KG1 (cell line): Measurements from ENCODE around the gene DIS3L2.
"Not testable (repeated sequence)": the region's sequence is repeated elsewhere in the genome, so short reads cannot be mapped to it uniquely, and the experiment has no call there.

Experiments used
- DNase-seq: peaks from one replicate; lab custom pipeline; 2025; lab: John Stamatoyannopoulos, UW

Gene DIS3L2

DNA sequence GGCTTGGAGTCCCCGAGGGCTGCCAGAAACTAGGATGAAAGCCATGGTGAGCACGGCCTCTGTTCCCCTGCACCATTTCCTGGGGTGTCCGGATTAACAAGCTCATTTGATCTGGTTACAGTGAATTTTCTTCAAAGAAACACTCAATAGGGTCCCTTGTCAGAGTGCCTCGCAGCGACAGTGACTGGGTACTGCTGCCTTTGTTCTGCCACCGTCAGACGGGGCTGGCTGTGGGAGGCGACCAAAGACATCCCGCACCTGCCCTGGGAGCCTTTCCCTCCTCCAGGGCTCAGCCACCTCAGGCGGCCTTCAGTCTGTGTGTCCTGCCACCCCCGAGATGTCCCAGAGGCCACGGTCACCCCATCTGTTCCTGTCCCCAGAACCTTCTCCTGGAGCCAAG, 408.5 kb downstream of the DIS3L2 start:
- not testable (repeated sequence) for DNase-seq

DNA sequence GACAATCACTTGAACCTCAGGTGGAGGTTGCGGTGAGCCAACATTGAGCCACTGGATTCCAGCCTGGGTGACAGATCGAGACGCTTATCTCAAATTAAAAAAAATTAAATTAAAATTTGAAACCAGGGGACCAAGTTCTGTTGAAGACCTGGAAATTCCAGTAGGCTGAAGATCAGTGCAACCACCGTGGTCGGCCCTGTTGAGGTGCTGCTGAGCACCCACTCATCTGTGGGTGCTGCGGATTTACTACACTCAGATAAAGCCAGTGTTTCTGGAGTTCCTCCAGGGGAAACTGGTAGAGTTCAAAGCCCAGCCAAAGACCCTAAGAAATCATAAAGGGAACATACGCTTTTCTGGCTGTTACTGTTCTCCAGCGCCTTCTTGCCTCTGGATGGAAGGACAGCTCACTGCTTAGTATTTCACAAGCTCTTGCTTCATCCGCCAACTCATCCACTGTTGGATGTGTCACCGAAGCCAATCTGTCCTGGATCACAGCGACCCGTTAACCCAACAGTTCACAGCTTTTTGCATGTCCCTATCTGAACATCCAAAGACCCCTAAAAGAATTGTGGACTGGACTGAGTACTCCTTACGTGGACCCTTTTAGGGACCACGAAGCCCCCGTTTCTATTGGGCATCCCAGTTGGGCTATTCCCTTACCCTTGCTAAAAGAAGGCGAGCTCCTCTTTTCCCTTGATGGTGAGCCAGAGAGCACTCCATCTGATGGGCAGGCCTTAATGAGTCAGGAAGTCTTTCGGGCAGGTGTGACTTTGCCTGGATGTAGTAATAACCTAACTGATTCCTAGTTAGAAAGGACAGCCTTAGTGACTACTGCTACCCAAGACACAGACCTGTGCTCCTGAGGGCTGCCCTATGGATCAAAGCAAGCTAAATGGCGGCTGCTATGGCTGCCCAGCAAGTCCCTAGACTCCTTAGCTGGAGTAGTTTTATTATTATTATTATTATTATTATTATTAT, 411.0 kb downstream of the DIS3L2 start:
- no peak for DNase-seq

DNA sequence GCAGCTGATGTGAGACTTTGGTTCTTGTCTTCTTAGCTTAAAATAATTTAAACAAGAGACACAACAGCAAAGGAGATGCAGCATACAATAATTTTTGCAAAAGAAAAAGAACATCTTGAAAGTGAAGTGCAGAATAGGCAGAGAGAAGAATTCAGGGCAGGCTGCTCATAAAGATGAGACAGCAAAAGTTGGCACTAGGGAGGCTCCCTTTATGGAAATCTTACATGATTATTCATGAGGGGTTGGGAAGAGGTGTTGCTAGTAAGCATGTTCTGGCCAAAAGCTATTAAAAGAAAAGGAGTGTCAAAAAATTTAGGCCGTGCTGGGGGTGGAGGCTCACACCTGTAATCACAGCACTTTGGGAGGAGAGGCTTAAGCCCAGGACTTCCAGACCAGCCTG, 412.8 kb downstream of the DIS3L2 start:
- no peak for DNase-seq

DNA sequence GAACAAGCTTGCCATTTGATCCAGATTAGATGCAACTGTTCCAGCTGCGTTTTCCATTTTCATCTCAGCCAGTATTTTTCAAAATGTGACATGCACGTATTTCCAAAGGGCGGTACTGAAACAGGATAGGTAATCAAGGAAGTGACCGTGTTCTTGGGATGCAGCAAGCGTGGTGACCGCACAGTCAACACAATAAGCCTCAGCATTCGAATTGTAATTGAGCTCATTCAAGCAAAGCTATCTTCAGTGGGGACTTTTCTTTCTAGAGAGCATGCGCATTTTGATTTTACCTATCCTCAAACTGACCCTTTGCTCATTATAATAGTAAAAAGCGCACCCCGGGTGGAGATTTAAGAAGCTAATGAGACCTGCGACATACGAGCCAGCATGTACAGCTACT, 413.7 kb downstream of the DIS3L2 start:
- DNase-seq, result no peak

DNA sequence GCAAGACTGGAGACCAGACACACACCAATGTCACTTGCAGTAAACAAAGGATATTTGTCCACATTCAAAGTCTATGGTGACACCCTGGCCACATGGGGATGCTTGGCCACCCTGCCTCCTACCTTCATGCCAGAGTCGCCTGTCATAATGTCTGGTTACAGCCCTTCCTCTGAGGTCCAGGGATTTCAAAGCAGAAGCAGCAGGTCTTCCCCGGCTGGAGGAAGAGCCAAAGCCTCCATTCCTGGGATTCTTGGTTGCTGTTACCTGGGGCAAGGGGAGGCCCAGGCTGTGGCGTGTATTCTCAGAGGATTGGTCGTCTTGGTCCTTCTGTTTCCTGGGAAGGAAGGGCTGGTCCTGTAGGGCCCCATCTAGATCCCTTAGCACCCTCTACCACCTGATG, 414.7 kb downstream of the DIS3L2 start:
- DNase-seq, result no peak

DNA sequence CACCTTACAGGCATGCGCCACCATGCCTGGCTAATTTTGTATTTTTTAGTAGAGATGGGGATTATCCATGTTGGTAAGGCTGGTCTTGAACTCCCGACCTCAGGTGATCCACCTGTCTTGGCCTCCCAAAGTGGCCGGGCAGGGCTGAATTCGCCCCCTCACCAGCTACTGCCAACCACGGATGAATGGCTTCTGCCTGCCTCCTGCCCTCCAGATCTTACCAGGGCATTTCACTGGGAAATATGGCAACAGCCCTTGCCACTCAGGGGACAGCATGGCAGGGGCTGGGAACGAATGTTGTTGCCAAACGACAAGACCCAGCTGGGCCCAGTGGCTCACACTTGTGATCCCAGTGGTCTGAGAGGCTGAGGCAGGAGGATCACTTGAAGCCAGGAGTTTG, 415.2 kb downstream of the DIS3L2 start:
- DNase-seq, result no peak

DNA sequence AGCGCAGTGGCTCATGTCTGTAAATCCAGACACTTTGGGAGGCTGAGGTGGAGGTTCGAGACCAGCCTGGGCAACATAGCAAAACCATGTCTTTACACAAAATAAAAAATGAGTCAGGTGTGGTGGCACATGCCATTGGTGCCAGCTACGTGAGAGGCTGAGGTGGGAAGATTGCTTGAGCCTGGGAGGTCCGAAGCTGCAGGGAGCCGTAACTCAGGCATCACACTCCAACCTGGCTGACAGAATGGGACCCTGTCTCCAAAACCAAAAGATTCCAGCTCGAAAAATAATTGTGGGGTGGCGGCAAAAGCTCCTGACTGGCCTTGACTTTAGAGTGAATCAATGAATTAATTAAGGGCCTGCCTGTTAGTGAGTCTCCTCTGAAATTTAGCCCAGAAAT, 415.8 kb downstream of the DIS3L2 start:
- no peak for DNase-seq

DNA sequence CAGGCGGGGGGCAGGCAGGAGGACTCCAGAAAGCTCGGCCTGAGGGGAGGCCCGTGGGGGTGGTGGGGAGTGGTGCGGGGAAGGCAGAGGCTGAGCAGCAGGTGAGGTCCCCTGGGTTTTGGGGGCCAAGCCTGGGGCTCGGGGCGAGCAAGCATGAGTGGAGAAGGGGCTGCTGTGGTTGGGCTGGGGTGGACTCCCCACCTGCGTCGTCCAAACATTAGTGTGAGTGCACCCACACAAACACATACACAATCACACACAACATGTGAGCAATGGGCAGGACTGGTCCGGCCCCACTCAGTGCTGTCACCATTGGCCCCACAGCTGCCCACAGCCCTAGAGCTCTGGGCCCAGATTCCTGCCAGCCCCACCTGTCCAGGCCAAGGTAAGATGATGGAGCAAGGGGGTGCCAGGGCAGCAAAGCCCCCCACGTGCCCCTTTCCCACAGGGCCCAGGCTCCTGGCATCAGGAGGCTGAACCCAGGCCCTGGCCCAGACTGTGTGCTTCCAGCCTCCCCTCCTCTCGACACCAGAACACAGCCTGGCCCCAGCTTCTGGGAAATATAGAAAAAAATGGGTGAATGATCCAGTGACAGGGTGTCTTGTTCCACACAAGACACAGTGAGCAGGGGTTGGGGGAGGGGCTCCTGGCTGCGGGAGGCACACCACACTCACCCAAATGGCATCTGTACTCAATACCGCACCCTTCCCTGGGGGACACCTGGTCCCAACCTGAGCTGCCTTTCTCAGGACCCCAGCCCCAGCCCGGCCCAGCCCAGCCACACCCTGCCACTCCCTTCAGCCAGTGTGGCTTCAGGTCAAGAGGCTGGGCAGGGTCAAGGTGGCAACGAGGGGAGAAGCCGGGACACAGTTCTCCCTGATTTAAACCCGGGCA, 416.6 kb downstream of the DIS3L2 start:
- no peak for DNase-seq

DNA sequence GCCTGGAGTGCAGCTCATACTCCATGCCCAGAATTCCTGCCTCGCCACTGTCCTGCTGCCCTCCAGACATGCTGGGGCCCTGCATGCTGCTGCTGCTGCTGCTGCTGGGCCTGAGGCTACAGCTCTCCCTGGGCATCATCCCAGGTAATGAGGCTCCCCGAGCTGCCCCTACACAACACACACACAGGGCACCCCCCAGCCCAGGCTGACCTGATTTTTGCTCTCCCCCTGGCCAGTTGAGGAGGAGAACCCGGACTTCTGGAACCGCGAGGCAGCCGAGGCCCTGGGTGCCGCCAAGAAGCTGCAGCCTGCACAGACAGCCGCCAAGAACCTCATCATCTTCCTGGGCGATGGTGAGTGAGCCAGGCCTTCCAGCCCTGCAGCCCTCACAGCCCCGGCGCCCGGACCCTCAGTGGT, 417.2 kb downstream of the DIS3L2 start, which contains the start of gene ALPP:
Gene ALPP (plus strand): TSS at position 17 of the 417 bp plus-strand sequence. CDS start 52 bp downstream, at position 69.
- not testable (repeated sequence) for DNase-seq

DNA sequence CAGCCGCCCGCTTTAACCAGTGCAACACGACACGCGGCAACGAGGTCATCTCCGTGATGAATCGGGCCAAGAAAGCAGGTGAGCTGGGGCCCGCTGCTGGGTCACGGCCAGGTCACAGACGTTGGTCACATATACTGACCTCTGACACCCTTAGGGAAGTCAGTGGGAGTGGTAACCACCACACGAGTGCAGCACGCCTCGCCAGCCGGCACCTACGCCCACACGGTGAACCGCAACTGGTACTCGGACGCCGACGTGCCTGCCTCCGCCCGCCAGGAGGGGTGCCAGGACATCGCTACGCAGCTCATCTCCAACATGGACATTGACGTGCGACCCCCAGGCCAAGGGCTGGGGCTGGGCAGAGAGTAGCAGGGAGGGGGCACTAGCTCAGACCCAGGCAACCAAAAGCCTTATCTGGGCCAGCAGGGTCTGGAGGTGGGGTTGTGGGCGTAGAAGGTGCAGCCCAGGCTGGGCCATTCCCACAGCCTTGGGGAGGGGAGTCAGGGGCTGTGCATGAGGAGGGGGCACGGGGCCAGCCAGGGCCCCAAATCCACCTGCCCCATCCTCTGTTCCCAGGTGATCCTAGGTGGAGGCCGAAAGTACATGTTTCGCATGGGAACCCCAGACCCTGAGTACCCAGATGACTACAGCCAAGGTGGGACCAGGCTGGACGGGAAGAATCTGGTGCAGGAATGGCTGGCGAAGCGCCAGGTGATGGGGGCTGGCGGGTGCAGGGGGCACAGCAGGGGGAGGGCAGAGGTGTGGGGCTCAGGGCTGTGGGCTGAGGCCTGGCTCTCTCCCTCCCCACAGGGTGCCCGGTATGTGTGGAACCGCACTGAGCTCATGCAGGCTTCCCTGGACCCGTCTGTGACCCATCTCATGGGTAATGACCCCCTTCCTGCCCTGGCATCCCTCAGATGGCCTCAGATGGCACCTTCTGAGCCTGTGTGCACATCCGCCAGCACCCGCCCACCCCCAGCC, 418.4 kb downstream of the DIS3L2 start:
- DNase-seq, result not testable (repeated sequence)

DNA sequence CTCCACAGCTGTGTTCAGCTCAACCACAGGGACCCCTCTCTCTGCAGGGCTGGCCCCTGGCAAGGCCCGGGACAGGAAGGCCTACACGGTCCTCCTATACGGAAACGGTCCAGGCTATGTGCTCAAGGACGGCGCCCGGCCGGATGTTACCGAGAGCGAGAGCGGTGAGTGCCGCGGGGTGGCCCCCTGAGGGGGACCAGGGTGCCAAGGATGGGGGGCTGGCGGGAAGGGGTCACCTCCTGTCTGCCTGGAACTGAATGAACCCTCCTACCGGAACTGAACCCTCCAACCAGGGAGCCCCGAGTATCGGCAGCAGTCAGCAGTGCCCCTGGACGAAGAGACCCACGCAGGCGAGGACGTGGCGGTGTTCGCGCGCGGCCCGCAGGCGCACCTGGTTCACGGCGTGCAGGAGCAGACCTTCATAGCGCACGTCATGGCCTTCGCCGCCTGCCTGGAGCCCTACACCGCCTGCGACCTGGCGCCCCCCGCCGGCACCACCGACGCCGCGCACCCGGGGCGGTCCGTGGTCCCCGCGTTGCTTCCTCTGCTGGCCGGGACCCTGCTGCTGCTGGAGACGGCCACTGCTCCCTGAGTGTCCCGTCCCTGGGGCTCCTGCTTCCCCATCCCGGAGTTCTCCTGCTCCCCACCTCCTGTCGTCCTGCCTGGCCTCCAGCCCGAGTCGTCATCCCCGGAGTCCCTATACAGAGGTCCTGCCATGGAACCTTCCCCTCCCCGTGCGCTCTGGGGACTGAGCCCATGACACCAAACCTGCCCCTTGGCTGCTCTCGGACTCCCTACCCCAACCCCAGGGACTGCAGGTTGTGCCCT, 419.9 kb downstream of the DIS3L2 start:
- DNase-seq, result not testable (repeated sequence)

DNA sequence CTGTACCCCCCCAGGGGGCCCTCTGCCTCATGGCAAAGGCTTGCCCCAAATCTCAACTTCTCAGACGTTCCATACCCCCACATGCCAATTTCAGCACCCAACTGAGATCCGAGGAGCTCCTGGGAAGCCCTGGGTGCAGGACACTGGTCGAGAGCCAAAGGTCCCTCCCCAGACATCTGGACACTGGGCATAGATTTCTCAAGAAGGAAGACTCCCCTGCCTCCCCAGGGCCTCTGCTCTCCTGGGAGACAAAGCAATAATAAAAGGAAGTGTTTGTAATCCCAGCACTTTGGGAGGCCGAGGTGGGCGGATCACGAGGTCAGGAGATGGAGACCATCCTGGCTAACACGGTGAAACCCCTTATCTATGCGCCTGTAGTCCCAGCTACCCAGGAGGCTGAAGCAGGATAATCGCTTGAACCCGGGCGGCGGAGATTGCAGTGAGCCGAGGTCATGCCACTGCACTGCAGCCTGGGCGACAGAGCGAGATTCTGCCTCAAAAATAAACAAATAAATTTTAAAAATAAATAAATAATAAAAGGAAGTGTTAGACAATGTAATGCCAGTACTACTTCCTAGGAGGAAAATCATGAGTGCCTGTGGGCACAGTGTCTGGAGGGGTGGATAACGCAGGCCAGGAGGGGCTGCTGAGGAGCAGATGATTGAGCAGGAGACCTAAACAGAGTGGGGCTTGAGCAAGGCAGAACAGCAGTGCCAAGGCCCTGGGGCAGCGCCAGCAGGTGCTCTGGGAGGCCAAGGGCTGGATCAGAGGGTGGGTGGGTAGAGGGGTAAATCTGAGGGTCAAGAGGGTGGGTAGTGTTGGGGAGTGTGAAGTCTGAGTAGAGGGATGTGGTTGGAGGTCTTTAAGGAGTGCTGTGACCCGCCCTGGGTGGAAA, 421.1 kb downstream of the DIS3L2 start:
- DNase-seq, result no peak

DNA sequence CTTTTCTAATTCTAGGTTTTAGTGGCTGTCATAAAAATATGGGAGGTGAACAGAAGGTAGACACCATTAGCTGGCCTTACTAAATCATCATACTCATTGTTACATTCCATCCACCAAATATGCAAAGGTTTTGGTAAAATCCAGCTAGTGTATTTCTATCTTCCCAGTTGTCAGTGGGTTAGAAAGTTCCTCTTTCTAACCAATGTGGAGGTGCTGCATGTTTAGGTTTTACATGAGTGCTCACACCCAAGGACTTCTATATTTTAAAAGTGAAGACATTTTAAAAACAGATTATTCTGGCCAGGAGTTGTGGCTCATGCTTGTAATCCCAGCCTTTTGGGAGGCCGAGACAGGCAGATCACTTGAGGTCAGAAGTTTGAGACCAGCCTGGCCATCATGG, 423.0 kb downstream of the DIS3L2 start:
- DNase-seq, result no peak

DNA sequence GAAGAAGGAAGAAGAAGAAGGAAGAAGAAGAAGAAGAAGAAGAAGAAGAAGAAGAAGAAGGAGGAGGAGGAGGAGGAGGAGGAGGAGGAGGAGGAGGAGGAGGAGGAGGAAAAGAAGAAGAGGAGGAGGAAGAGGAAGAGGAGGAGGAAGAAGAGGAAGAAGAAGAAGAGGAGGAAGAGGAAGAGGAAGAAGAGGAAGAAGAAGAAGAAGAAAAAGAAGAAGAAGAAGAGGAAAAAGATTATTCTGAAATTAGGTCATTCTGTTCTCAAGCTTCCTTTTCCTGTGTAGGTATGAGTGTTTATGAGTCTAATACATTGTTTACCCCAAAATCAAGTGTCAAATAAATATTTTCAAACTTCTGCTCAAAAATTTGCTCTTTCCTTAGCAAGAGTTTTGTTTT, 423.5 kb downstream of the DIS3L2 start:
- not testable (repeated sequence) for DNase-seq

DNA sequence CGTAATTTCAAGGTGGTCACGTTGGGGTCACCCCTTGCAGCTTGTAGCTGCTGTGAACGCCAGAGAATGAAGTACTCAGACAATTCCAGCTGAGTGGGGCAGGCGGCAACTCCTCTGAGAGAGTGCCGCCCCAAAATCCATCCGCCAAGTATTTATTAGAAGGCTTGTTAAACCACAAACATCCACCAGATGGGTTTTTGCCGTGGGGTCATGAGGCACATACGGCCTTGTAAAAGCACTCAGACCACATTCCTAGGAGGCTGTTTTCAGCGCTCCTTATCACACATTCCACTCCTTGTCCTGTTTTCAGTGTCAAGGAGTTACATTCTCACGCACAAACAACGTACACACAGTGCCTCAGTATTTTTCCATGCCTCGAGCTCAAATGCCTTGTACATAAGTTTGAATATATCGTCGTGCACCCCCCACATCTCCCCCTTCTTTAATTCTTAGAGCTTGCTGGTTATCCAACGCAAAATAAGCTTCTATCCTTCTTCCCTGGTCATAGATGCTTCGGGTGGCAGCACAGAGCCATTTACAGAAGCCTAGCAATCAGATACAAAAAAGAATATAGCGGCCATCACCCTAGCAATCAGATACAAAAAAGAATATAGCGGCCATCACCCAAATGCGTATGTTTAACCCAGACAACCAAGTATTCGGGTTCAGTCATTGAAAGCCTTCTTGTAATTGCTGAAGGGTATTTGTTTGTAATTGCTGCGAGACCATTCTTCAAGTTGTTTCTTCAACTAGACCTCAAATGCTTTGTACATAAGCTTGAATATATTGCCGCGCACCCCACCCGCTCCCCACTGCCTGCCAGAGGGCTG, 424.4 kb downstream of the DIS3L2 start:
- DNase-seq, result no peak

DNA sequence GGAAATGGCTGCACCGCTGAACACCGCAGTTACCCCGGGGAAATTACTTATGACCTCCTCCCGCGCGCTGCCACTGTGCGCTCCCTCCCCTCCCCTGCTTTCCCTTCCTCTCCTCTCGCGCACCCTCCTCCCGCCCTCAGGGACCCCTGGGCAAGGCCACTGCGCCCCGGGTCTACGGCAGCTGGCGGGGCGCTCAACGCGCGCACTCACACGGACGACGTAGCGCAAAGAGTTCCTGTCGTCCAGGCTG, 424.9 kb downstream of the DIS3L2 start:
- DNase-seq, result no peak
